GM21381 (cell line): ENCODE results near the gene GPR148.

Source experiments
- ATAC-seq: cut with Tn5 transposase; IDR thresholded peaks from one replicate; pipeline ENCODE4 v1.9.1; 2021; ENCODE audit warnings: mild to moderate bottlenecking, moderate library complexity; ENCODE audit not compliant: unreplicated experiment

Gene GPR148

DNA sequence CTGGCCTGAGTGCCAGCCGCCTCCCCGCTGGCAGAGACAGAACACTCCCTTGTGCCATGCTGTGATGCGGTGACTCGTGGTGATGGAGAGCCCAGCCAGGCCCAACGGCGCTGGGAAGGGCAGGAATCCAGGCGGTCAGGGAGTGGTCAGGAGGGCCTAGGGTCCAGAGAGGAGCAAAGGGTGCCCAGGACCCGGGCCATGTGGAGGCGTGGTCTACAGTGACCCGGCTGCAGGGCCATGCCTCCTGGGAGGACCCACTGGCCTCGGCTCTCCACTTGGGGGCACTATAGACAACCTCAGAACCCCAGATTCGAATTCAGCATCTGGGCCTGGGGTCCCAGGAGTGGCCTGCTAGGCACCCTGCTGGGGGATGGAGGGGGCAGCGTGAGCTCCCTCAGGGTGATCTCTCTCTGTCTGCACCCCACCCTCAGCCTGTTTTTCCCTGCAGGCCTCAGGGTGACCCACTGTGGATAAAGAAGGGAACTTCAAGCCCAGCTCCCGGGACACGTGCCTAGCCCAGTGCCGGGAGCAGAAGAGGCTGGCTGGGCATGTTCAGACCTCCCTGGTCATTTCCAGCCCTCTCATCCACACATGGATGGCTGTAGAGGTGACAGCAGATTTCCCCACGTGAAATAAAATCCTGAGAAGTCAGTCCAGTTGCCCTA, 39.5 kb downstream of the GPR148 start:
- no peak for ATAC-seq

DNA sequence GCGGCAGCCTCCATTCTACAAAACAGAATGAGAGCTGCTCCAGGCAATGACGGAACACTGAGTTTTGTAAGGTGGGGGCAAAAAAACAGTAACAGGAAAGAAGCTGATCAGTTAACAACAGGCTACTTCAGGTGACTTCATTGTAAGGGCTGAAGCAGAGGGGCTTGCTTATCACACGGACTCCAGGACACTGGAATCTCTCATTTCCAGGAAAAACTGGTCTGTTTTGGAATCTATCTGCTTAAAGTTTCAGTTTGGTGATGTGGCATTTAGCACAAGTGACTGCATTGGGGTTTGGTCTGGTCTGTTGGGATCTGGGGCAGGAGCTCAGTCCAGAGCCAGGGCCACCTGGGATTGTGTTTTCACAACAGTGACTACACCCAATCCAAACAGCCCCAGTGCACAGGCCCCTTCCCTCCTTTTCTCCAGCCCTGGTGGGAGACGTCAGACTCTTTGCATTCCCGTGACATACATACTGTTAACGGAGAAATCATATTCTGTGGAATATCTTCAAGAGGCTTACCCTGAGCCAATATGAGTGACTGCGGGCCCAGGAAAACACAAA, 40.6 kb downstream of the GPR148 start:
- ATAC-seq, result no peak

DNA sequence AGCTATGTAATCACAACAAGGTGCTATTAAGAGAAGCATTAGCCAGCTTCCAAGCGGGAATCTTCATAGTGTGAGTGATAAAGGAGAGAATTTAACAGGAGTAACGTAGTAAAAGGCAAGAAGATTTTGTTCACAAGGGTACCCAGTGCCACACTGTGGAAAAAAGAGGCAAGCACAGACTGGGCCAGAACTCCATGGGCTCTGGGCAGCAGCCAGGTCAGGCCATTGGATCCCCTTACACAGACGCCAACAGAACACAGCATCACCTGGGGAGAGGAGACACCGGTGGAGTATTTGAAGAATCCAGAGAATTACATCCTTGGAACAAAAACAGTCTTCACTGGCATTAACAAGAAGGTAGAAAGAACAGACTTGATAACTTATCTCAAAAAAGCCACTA, 47.7 kb downstream of the GPR148 start:
- no peak for ATAC-seq

DNA sequence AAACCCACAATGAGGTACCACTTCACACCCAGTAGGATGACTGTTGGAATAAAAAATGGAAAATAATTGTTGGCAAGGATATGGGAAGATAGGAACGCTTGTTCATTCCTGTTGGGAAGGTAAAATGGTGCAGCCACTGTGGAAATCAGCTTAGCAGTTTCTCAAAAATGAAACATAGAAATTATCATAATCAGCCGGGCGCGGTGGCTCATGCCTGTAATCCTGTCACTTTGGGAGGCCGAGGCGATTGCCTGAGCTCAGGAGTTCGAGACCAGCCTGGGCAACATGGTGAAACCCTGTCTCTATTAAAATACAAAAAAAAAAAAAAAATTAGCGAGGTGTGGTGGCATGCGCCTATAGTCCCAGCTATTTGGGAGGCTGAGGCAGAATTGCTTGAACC, 49.9 kb downstream of the GPR148 start:
- no peak for ATAC-seq
